RWPE1 (cell line): ENCODE data around the gene RNF5.
A peak's percentile ranks its signal among the peaks of the same experiment; 100 is the strongest.
"Not testable (repeated sequence)": the region's sequence is repeated elsewhere in the genome, so short reads cannot be mapped to it uniquely, and the experiment has no call there.

ENCODE experiments used
- CTCF ChIA-PET: fragments of 350-600 bp; sonication (Branson Sonifier 250); formaldehyde crosslinking; extraction: SDS; loops from one replicate; lab custom pipeline; 2021; lab: Yijun Ruan, JAX
- POLR2A ChIA-PET: fragments of 400-600 bp; formaldehyde crosslinking; extraction: SDS; loops from one replicate; lab custom pipeline; 2020; ENCODE audit warnings: antibody characterized with exemption; ENCODE audit not compliant: low non-redundant PET; lab: Yijun Ruan, JAX
- DNase-seq: peaks from one replicate; pipeline ENCODE4 v3.0.0; 2012; ENCODE audit warnings: low spot score
- H3K27ac ChIP-seq: fragments of 450-650 bp; 2 replicates; pipeline ENCODE4 v1.5.1; 2017
- CTCF ChIP-seq: fragments of 450-650 bp; conservative IDR thresholded peaks from 2 replicates; pipeline ENCODE4 v1.5.1; 2017; ENCODE audit warnings: low read depth, mild to moderate bottlenecking

The RNF5 gene

DNA sequence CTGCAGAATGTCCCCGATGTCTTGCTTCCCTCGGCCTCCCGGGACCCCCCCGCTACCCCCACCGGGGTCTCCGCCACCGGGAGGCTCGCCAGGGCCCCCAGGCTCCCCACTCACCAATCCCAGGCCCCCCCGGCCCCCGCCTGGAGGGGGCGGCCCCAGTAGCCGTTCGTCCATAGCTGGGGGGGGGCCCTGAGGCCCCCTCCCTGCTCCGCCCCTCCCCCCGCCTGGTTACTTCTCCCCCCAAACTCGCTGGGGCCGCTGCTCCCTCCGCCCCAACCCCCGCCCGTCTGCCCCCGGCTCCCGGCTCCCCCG, 11.5 kb downstream of the RNF5 start:
- H3K27ac ChIP-seq, result peak overlapping the region; percentile 88
- no peak for DNase-seq
- ChIA-PET CTCF (no interaction called here), POLR2A (no interaction called here)
- no peak for TF ChIP-seq CTCF

- ChIA-PET POLR2A (no interaction called here), CTCF (no interaction called here)
- H3K27ac ChIP-seq, result peak within 1 kb of the TSS; percentile 88
- DNase-seq, result peak; percentile 64
- no peak for TF ChIP-seq CTCF
Measured at GRCh38 chr6:32190054-32190851, 12.0 kb downstream of the RNF5 start, which contains the start of gene PBX2. Gene PBX2 (minus strand): TSS chr6:32190202. CDS start chr6:32189915, 287 bp downstream.

DNA sequence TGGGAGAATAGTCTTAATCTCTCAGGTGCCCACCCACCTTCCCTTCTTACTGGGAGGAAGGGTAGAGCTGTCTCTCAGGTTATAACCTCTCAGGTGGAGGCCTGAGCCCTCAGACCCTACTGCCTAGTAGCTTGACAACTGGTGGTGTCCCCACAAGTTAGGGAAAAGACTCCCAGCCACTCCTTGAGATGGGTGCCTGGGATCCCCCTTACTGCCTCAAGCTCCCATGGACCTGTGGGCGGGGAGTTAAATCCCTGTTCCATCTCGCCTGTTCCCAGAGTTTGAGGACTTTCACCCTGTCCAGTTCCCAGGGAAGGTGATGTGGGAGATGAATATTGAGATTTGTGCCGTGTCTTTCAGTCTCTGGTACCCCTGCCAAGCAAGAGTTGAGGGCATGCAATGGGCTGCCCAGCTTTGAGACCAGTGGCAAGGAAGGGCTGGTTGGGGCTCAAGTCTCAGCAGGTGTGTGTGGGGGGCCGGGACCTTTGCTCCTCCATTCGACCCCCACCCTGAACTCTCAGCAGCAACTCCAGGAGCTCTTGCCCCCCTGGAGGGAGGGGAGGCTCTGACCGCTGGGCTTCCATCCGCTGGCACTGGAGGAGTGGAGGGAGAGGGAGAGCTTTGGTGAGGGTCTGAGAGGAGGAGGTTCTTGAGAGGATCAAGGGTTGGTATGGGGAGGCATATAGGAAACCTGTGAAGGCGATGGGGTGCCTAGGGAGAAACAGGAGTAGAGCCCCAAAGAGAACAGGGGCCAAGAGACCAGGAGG, 12.9 kb downstream of the RNF5 start:
- ChIA-PET POLR2A (no interaction called here), CTCF (interaction anchor here (0.7 kb wide), 1 partner anchor 224 kb away, joined by 3 read pairs; no protein-coding TSS in a partner anchor)
- TF ChIP-seq CTCF, result no peak
- DNase-seq, result no peak
- peak overlapping the region; percentile 88 for H3K27ac ChIP-seq

DNA sequence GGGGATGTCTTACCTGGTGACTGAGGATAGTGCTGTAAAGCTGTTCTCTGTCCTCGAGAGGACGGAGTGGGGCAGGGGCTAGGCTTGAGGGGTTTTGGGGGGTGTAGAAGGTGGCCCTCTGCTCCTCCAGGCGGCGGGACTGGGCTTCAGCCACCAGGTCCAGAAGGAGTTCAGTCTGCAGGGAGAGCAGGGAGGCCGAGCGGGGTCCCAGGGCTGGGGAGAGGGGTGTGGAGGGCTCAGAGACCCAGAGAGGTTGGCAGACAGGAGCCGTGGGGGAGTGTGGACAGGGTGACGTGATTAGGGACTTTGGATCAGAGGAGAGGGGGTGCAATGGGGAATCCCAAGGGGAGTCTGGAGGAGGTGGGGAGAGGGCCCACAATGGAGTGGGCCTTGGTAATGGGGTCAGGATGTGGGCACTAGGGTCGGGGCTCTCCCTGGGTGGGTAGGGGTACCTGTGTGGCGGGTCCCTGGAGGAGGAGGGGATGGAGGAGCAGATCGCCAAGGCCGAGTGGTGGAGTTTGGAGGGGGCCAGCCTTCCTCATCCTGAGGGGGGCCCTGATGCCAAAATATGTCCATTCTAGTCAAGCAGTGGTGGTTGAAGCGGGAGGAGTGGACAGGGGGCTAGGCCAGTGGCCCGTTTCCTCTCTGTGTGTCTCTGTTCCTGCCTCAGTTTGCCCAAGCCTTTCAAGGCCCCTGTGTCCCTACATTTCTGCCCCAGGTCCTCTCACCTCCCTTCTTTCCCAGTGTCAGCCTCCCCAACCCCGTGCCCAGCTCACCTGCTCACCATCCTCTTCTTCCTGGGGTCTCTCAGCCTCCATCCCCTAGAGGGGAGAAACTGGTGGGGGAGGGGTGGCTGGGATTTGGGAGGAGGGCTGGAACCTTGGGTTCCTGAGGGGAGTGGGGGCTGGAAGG, 13.7 kb downstream of the RNF5 start:
- POLR2A ChIA-PET, result no interaction called here
- no peak for TF ChIP-seq CTCF
- no peak for DNase-seq
- peak overlapping the region; percentile 88 for H3K27ac ChIP-seq
- CTCF ChIA-PET, result interaction anchor here (0.7 kb wide), 1 partner anchor 223 kb away, joined by 3 read pairs; no protein-coding TSS in a partner anchor

- ChIA-PET CTCF (interaction anchor here (0.6 kb wide), 1 partner anchor 1074 kb away, joined by 5 read pairs; no protein-coding TSS in a partner anchor), POLR2A (no interaction called here)
- DNase-seq, result no peak
- peak within 1 kb of the TSS; percentile 88 for H3K27ac ChIP-seq
- no peak for TF ChIP-seq CTCF
Measured at GRCh38 chr6:32192608-32193039, 14.4 kb downstream of the RNF5 start, which contains the start of gene GPSM3. Gene GPSM3 (minus strand): TSS chr6:32192643. CDS start chr6:32192513, 130 bp downstream.

- POLR2A ChIA-PET, DNase-seq: not testable (repeated sequence)
- CTCF ChIA-PET, result interaction anchor here (0.6 kb wide), 1 partner anchor 1075 kb away, joined by 5 read pairs; no protein-coding TSS in a partner anchor
- peak overlapping the region; percentile 88 for H3K27ac ChIP-seq
Measured at GRCh38 chr6:32193096-32193495, 14.9 kb downstream of the RNF5 start.
